Measurements from ENCODE around the gene ISYNA1. TPM values are rescaled to one million over a fixed set of nuclear protein-coding genes. Genes with fewer than 3 reads are reported as not detected.

Gene ISYNA1
- total RNA-seq, 1 donor = 8.0 TPM

DNA sequence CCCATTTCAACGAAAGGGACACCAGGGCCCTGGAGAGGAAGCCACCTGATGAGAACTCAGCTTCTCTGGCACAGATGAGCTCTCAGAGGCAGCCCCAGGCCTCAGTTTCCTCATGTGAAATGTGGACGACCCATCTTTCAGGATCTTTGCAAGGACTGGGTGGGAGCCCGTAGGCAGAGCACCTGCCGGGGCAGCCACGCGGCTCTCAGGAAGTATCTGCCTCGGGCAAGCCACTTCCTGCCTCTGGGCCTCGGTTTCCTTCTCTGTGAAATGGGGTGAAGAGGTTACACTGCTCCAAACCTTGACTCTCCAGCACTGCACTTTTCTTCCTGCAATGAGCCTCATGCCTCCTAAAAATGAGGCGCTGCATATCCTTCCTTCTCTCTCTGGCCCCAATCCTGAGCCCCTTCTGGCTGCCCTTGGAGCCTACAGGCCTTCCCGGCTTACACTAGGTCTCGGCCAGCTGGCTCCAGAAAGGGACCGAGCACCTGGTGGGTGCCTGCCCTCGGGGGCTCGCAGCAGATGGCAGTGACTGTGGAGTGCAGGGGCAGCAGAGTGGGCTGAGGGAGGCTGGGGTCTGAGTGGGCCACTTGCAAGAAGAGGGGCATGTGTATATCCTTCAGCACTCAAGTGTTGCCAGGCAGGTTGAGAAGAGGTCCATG is 15.3 kb downstream of the ISYNA1 start:
- Histone ChIP-seq H3K79me2 (ENCODE audit: insufficient read depth, low read length) (peaks cover 85% of the 10 kb centered on the region), H3K27ac (ENCODE audit: low read depth, low read length) (no peak overlapping the region), H3K4me3 (ENCODE audit: insufficient read depth, low read length) (no peak overlapping the region), H2AFZ (ENCODE audit: low read length) (no peak overlapping the region), H3K36me3 (ENCODE audit: insufficient read depth, low read length) (no peaks in the 10 kb centered on the region), H3K9me3 (ENCODE audit: low read depth, low read length) (no peaks in the 10 kb centered on the region), H4K20me1 (ENCODE audit: insufficient read depth, low read length) (peaks cover 58% of the 10 kb centered on the region), H3K4me1 (ENCODE audit: insufficient read depth, low read length) (peaks cover 38% of the 10 kb centered on the region), H3K27me3 (ENCODE audit: insufficient read depth, low read length) (no peaks in the 10 kb centered on the region), H3K4me2 (ENCODE audit: insufficient read depth, low read length) (no peak overlapping the region)
- no peak for TF ChIP-seq CTCF (IDR thresholded peaks at IDR 0.05; ENCODE audit: extremely low read depth, low read depth, low read length)
- peak; percentile 67 for DNase-seq (ENCODE audit: insufficient read length, low spot score, missing footprints)

DNA sequence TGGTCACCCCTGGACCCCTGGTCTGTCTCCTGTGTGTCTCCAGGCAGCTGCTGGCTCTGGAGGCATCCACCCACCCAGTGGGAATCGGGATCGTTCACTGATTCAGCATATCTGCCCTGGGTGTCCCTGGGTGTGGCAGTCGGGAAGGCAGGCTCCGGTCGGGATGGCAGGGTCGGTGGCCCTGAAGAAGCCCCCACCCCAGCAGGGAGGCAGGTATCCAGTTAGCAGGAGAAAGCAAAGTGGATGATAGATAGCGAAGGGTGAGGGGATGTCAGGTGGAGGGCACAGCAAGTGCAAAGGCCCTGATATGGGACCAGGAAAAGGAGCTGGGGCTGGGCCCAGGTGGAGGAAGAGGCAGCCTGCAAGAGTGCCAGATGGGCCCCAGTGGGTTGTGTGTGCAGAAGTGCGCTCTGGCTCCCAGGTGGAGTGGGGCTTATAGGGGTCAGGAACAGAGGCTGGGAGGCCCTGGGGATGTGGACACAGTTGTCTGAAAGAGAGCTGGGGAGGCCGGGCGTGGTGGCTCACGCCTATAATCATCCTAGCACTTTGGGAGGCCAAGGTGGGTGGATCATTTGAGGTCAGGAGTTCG is 16.5 kb downstream of the ISYNA1 start:
- Histone ChIP-seq H3K4me3 (ENCODE audit: insufficient read depth, low read length) (peak overlapping the region; percentile 81), H2AFZ (ENCODE audit: low read length) (no peak overlapping the region), H3K9me3 (ENCODE audit: low read depth, low read length) (no peaks in the 10 kb centered on the region), H3K4me2 (ENCODE audit: insufficient read depth, low read length) (peak overlapping the region; percentile 90), H3K27ac (ENCODE audit: low read depth, low read length) (peak overlapping the region; percentile 17), H3K4me1 (ENCODE audit: insufficient read depth, low read length) (peaks cover 44% of the 10 kb centered on the region), H4K20me1 (ENCODE audit: insufficient read depth, low read length) (peaks cover 46% of the 10 kb centered on the region), H3K79me2 (ENCODE audit: insufficient read depth, low read length) (peaks cover 73% of the 10 kb centered on the region), H3K27me3 (ENCODE audit: insufficient read depth, low read length) (no peaks in the 10 kb centered on the region), H3K36me3 (ENCODE audit: insufficient read depth, low read length) (no peaks in the 10 kb centered on the region)
- no peak for TF ChIP-seq CTCF (IDR thresholded peaks at IDR 0.05; ENCODE audit: extremely low read depth, low read depth, low read length)
- peak; percentile 21 for DNase-seq (ENCODE audit: insufficient read length, low spot score, missing footprints)

DNA sequence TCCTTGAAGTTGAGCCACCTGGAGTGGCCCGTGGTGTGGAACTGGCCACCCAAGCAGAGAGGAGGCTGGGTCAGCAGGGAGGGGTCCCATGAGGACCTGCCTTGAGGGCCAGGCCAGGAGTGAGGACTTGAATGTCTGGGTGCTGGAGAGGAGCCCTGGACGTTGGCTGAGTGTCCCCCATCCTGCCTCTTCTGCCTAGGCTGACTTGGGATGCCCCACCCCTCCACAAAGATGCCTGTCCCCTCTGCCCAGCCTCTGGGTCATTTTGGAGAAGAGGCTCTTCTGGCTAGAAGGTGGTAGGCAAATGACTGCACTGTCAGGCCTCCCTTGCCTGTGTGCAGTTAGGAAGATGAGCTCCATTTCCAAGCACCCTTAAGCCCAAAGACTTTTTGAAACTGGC is 17.0 kb downstream of the ISYNA1 start:
- Histone ChIP-seq H2AFZ (ENCODE audit: low read length) (no peak overlapping the region), H3K4me1 (ENCODE audit: insufficient read depth, low read length) (peaks cover 44% of the 10 kb centered on the region), H4K20me1 (ENCODE audit: insufficient read depth, low read length) (peaks cover 43% of the 10 kb centered on the region), H3K79me2 (ENCODE audit: insufficient read depth, low read length) (peaks cover 70% of the 10 kb centered on the region), H3K36me3 (ENCODE audit: insufficient read depth, low read length) (no peaks in the 10 kb centered on the region), H3K4me3 (ENCODE audit: insufficient read depth, low read length) (peak overlapping the region; percentile 81), H3K9me3 (ENCODE audit: low read depth, low read length) (no peaks in the 10 kb centered on the region), H3K27me3 (ENCODE audit: insufficient read depth, low read length) (no peaks in the 10 kb centered on the region), H3K27ac (ENCODE audit: low read depth, low read length) (peak overlapping the region; percentile 17), H3K4me2 (ENCODE audit: insufficient read depth, low read length) (peak overlapping the region; percentile 90)
- peak; percentile 86 for DNase-seq (ENCODE audit: insufficient read length, low spot score, missing footprints)
- no peak for TF ChIP-seq CTCF (IDR thresholded peaks at IDR 0.05; ENCODE audit: extremely low read depth, low read depth, low read length)

DNA sequence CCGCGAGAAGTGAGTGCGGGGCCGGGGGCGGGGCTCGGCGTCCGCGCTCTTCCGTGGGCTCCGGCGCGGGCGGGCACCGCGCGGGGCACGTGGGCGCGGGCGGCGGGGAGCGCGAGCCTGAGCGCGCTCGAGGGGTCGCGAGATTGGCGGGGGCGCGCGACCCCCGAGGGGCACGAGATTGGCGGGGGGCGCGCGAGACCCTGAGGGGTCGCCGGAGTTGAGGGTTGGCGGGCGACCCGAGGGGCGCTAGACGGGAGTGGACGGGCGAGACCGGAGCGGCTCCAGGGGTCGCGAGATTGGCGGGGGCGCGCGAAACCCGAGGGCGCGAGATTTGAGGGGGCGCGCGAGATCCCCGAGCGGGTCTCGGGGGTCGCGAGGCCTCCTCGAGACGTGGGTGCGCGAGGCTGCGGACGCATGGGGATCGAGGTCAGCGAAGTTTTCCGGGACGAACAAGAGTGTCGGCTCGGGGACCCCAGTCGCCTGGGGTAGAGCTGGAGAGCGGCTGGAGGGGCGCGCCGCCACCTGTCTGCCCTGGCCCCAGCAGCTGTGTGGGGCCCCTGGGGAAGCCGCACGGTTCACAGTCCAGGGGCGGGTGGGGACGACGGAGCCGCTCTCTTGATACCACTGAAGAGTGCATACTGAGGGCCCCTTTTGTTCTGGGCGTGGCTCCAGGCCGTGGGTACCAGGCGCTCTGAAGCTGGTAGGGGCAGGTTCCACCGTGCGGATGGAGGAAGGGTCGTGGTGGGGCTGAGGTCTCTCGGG is 18.1 kb downstream of the ISYNA1 start:
- Histone ChIP-seq H3K9me3 (ENCODE audit: low read depth, low read length) (no peaks in the 10 kb centered on the region), H3K36me3 (ENCODE audit: insufficient read depth, low read length) (no peaks in the 10 kb centered on the region), H3K4me3 (ENCODE audit: insufficient read depth, low read length) (peak overlapping the region; percentile 81), H3K79me2 (ENCODE audit: insufficient read depth, low read length) (peaks cover 59% of the 10 kb centered on the region), H2AFZ (ENCODE audit: low read length) (peak overlapping the region; percentile 41), H3K4me1 (ENCODE audit: insufficient read depth, low read length) (peaks cover 48% of the 10 kb centered on the region), H3K27me3 (ENCODE audit: insufficient read depth, low read length) (no peaks in the 10 kb centered on the region), H3K27ac (ENCODE audit: low read depth, low read length) (peak overlapping the region; percentile 61), H3K4me2 (ENCODE audit: insufficient read depth, low read length) (peak overlapping the region; percentile 90), H4K20me1 (ENCODE audit: insufficient read depth, low read length) (peaks cover 38% of the 10 kb centered on the region)
- no peak for TF ChIP-seq CTCF (IDR thresholded peaks at IDR 0.05; ENCODE audit: extremely low read depth, low read depth, low read length)
- peak; percentile 92 for DNase-seq (ENCODE audit: insufficient read length, low spot score, missing footprints)

All from osteoblast (primary cell).